IMR-90 (cell line): ENCODE data around the gene C16orf74. TPM values are rescaled to one million over a fixed set of nuclear protein-coding genes. Genes with fewer than 3 reads are reported as not detected.

Experiments used
- ATAC-seq: fragments of 200-7000 bp; cut with Tn5 transposase; 2 replicates; pipeline ENCODE4 v1.9.1; 2020; ENCODE audit warnings: low read depth, mild to moderate bottlenecking, moderate library complexity
- BruUV-seq: library from RNA; stranded (reverse); fragments of 400-500 nt; replicated peaks from 2 replicates; lab custom pipeline; 2021; lab: Mats Ljungman, UMichigan
- CTCF ChIA-PET: fragments of 300-600 bp; formaldehyde crosslinking; extraction: SDS; loops from one replicate; lab custom pipeline; 2021; ENCODE audit warnings: antibody characterized with exemption; lab: Yijun Ruan, JAX
- POLR2A ChIA-PET: fragments of 300-600 bp; sonication (Branson Sonifier 250); formaldehyde crosslinking; loops from one replicate; lab custom pipeline; 2022; ENCODE audit warnings: antibody characterized with exemption; ENCODE audit not compliant: unreplicated experiment; lab: Charles Lee
- DNase-seq: peaks from one replicate; pipeline ENCODE4 v3.0.0; 2013
- H2AFZ ChIP-seq: replicated peaks from 2 replicates; pipeline ENCODE3; 2013; ENCODE audit warnings: low read length, mild to moderate bottlenecking; ENCODE audit not compliant: poor library complexity
- H2AK5ac ChIP-seq: 2 replicates; pipeline ENCODE4 v1.6.1; 2013; ENCODE audit warnings: low read depth, low read length, inconsistent platforms
- H2AK9ac ChIP-seq: replicated peaks from 2 replicates; pipeline ENCODE3; 2013; ENCODE audit warnings: mild to moderate bottlenecking, low read depth, low read length, moderate library complexity; ENCODE audit not compliant: poor library complexity
- H2BK120ac ChIP-seq: 2 replicates; pipeline ENCODE4 v1.6.1; 2013; ENCODE audit warnings: low read depth, low read length, inconsistent platforms
- H2BK15ac ChIP-seq: 3 replicates; pipeline ENCODE4 v1.6.1; 2013; ENCODE audit warnings: low read depth, low read length, inconsistent platforms
- H2BK20ac ChIP-seq: 2 replicates; pipeline ENCODE4 v1.6.1; 2013; ENCODE audit warnings: low read depth, mild to moderate bottlenecking, inconsistent platforms, low read length, moderate library complexity
- H2BK5ac ChIP-seq: 2 replicates; pipeline ENCODE4 v1.6.1; 2013; ENCODE audit warnings: mild to moderate bottlenecking, low read depth, low read length, inconsistent platforms; ENCODE audit not compliant: poor library complexity, severe bottlenecking
- H3K14ac ChIP-seq: replicated peaks from 2 replicates; pipeline ENCODE4 v1.6.1; 2013; ENCODE audit warnings: low read depth, low read length, inconsistent platforms
- H3K18ac ChIP-seq: 2 replicates; pipeline ENCODE4 v1.6.1; 2013; ENCODE audit warnings: low read depth, low read length, control low read depth
- H3K23ac ChIP-seq: 2 replicates; pipeline ENCODE4 v1.6.1; 2013; ENCODE audit warnings: low read depth, low read length, inconsistent platforms
- H3K27ac ChIP-seq: 2 replicates; pipeline ENCODE4 v1.5.1; 2013; ENCODE audit warnings: mild to moderate bottlenecking, control low read depth, low read length; ENCODE audit not compliant: insufficient read depth
- H3K27me3 ChIP-seq: 2 replicates; pipeline ENCODE4 v1.6.1; 2013; ENCODE audit warnings: low read length; ENCODE audit not compliant: control insufficient read depth, insufficient read depth
- H3K36me3 ChIP-seq: 2 replicates; pipeline ENCODE4 v1.6.1; 2013; ENCODE audit warnings: low read length, mixed read lengths; ENCODE audit not compliant: control insufficient read depth, insufficient read depth
- H3K4ac ChIP-seq: 2 replicates; pipeline ENCODE4 v1.6.1; 2013; ENCODE audit warnings: low read depth, low read length, inconsistent platforms
- H3K4me1 ChIP-seq: 2 replicates; pipeline ENCODE4 v1.6.1; 2013; ENCODE audit warnings: low read length, mixed read lengths; ENCODE audit not compliant: control insufficient read depth, insufficient read depth
- H3K4me2 ChIP-seq: 2 replicates; pipeline ENCODE4 v1.6.1; 2013; ENCODE audit warnings: low read depth, mild to moderate bottlenecking, control low read depth, low read length, moderate library complexity
- H3K4me3 ChIP-seq: 2 replicates; pipeline ENCODE4 v1.5.1; 2013; ENCODE audit warnings: low read depth, mild to moderate bottlenecking, control low read depth, low read length, moderate library complexity; ENCODE audit not compliant: insufficient read depth
- H3K56ac ChIP-seq: 2 replicates; pipeline ENCODE4 v1.6.1; 2013; ENCODE audit warnings: low read length, inconsistent platforms; ENCODE audit not compliant: insufficient read depth; ENCODE audit errors: extremely low read depth
- H3K79me1 ChIP-seq, 2 experiments: 2 replicates each; pipeline ENCODE4 v1.6.1; 2013; ENCODE audit warnings: low read length in 2 of 2, inconsistent platforms in 1 of 2, low read depth in 1 of 2
- H3K9ac ChIP-seq: 2 replicates; pipeline ENCODE4 v1.6.1; 2013; ENCODE audit warnings: low read depth, low read length, control low read depth
- H3K9me1 ChIP-seq: 2 replicates; pipeline ENCODE4 v1.6.1; 2013; ENCODE audit warnings: low read length, inconsistent platforms; ENCODE audit not compliant: insufficient read depth
- H3K9me3 ChIP-seq: 2 replicates; pipeline ENCODE4 v1.6.1; 2013; ENCODE audit warnings: low read length; ENCODE audit not compliant: control insufficient read depth, insufficient read depth
- H4K20me1 ChIP-seq: 2 replicates; pipeline ENCODE4 v1.6.1; 2013; ENCODE audit warnings: low read length, inconsistent platforms; ENCODE audit not compliant: insufficient read depth
- H4K5ac ChIP-seq: 2 replicates; pipeline ENCODE4 v1.6.1; 2013; ENCODE audit warnings: mild to moderate bottlenecking, low read depth, low read length, control low read depth
- H4K8ac ChIP-seq, 2 experiments: 2 replicates each; pipeline ENCODE4 v1.6.1; 2013; ENCODE audit warnings: low read depth in 2 of 2, low read length in 2 of 2, control low read depth in 1 of 2, inconsistent platforms in 1 of 2
- H4K91ac ChIP-seq: 2 replicates; pipeline ENCODE4 v1.6.1; 2013; ENCODE audit warnings: low read depth, low read length, inconsistent platforms; ENCODE audit not compliant: insufficient read depth
- CHD1 ChIP-seq: IDR thresholded peaks from 2 replicates; pipeline ENCODE4 v1.6.1; 2012; ENCODE audit warnings: low read depth, low read length, improper control_type of control experiment
- ELK1 ChIP-seq: fragments of 150-350 bp; IDR thresholded peaks from 2 replicates; pipeline ENCODE4 v1.6.1; 2016; ENCODE audit warnings: low read depth, mild to moderate bottlenecking, low read length, moderate library complexity, borderline replicate concordance
- FOS ChIP-seq: fragments of 150-350 bp; IDR thresholded peaks from 2 replicates; pipeline ENCODE4 v1.6.1; 2016; ENCODE audit warnings: low read depth, low read length
- MAZ ChIP-seq: IDR thresholded peaks from 2 replicates; pipeline ENCODE4 v1.6.1; 2012; ENCODE audit warnings: low read depth, mild to moderate bottlenecking, low read length, improper control_type of control experiment, moderate library complexity, borderline replicate concordance
- MXI1 ChIP-seq: IDR thresholded peaks from 2 replicates; pipeline ENCODE4 v1.6.1; 2012; ENCODE audit warnings: low read depth, mild to moderate bottlenecking, low read length, moderate library complexity, borderline replicate concordance
- RAD21 ChIP-seq: IDR thresholded peaks from 2 replicates; pipeline ENCODE4 v1.6.1; 2012; ENCODE audit warnings: low read length, improper control_type of control experiment
- WGBS, 2 experiments: methylation state at CpG; one replicate each; pipeline versions ENCODE4 v1.1.5 to v1.1.7; 2013; ENCODE audit warnings: missing lambda C conversion rate in 2 of 2; ENCODE audit not compliant: insufficient read length in 1 of 2; ENCODE audit errors: extremely low coverage in 2 of 2; 5-methylcytosine and 5-hydroxymethylcytosine counted together
- dilution Hi-C: fragments of 300-500 bp; cut with HindIII; formaldehyde crosslinking; loops from one replicate; pipeline ENCODE4 v1.14.3; 2018; ENCODE audit warnings: low sequenced_read_pairs; ENCODE audit not compliant: unreplicated experiment
- in situ Hi-C: fragments of 300-500 bp; cut with MboI; formaldehyde crosslinking; loops from 3 replicates; pipeline ENCODE4 v1.14.3; 2019; ENCODE audit warnings: low sequenced_read_pairs, inconsistent platforms, mixed read lengths
- intact Hi-C: fragments of 100-400 bp; cut with micrococcal nuclease; formaldehyde crosslinking; loops from 2 replicates; pipeline ENCODE4 v1.10.0; 2022
- polyA plus RNA-seq, 3 experiments: library from polyadenylated mRNA; depleted of rRNA; stranded (reverse); fragments of >200 nt; gene quantifications; 2 replicates each; pipeline ENCODE4 v1.2.3, GENCODE V29; 2012; ENCODE audit warnings: low replicate concordance in 1 of 3
- total RNA-seq: library from RNA; depleted of rRNA; stranded (reverse); fragments of >200 nt; gene quantifications from 2 replicates; pipeline ENCODE4 v1.2.3, GENCODE V29; 2012

The C16orf74 gene
- total and polyA plus RNA-seq, 2 of the 4 experiments (the other 2 are of a cell fraction): 4.5 to 12.2 TPM

GRCh38 chr16:85716680-85717038 lies 34.2 kb downstream of the C16orf74 start:
- Histone ChIP-seq H2AFZ (peak overlapping the region; percentile 47), H3K4me1 (peaks cover 3% of the 10 kb centered on the region; the same call in 1 of the 2 replicates), H3K9me3 (peaks cover 9% of the 10 kb centered on the region), H3K23ac (no peak overlapping the region), H3K27ac (no peak overlapping the region), H3K4ac (no peak overlapping the region), H2BK20ac (no peak overlapping the region), H2BK15ac (no peak overlapping the region), H3K14ac (no peak overlapping the region; the same call in 1 of the 2 replicates), H4K91ac (no peak overlapping the region; the same call in 1 of the 2 replicates), H3K9me1 (no peaks in the 10 kb centered on the region), H3K18ac (no peak overlapping the region; the same call in 1 of the 2 replicates), H4K8ac (peak overlapping the region in 1 of 2 experiments; percentile 42; a peak in 1 of 4 replicates), H4K20me1 (peaks cover 13% of the 10 kb centered on the region), H2AK9ac (no peak overlapping the region), H3K27me3 (no peaks in the 10 kb centered on the region; the same call in 1 of the 2 replicates), H3K4me3 (no peak overlapping the region), H3K9ac (no peak overlapping the region), H3K56ac (no peak overlapping the region), H2AK5ac (no peak overlapping the region; the same call in 1 of the 2 replicates), H4K5ac (no peak overlapping the region), H2BK5ac (no peak overlapping the region), H3K36me3 (peaks cover 3% of the 10 kb centered on the region), H2BK120ac (no peak overlapping the region), H3K79me1 (peaks cover 3 to 4% of the 10 kb centered on the region in 2 experiments; a peak in 1 of 4 replicates), H3K4me2 (no peak overlapping the region)
- dilution Hi-C loops: no loop called here
- DNase-seq: no peak
- CTCF ChIA-PET: no interaction called here
- in situ Hi-C loops: loop anchor here (5.0 kb wide), 1 partner anchor 59 kb away; no protein-coding TSS in a partner anchor
- no CpG with 5 or more reads among the region's 3 CpGs for WGBS, 2 experiments
- no peak for TF ChIP-seq FOS
- TF ChIP-seq MAZ: no peak
- no peak for TF ChIP-seq CHD1
- TF ChIP-seq RAD21: no peak
- TF ChIP-seq MXI1: no peak
- no peak for TF ChIP-seq ELK1
- no TSS peak for BruUV-seq
- intact Hi-C loops: loop anchor here (5.0 to 10.0 kb wide), 2 partner anchors 59 to 442 kb away; no protein-coding TSS in a partner anchor
- POLR2A ChIA-PET: no interaction called here
- ATAC-seq: no peak
